Glutamatergic neuron (in vitro differentiated cells): ENCODE measurements around the gene WIPF1. TPM values are rescaled to one million over a fixed set of nuclear protein-coding genes. Genes with fewer than 3 reads are reported as not detected.
"Not testable (repeated sequence)": the region's sequence is repeated elsewhere in the genome, so short reads cannot be mapped to it uniquely, and the experiment has no call there.

Experiments used
- DNase-seq: peaks from one replicate; pipeline ENCODE4 v3.0.0; 2022
- H3K27ac Mint-ChIP-seq: one replicate; pipeline ENCODE4 v1.8.0; 2020; ENCODE audit warnings: mild to moderate bottlenecking, mixed read lengths, inconsistent platforms; ENCODE audit not compliant: unreplicated experiment
- H3K27me3 Mint-ChIP-seq: one replicate; pipeline ENCODE4 v1.8.0; 2020; ENCODE audit warnings: mild to moderate bottlenecking, moderate library complexity, mixed read lengths, inconsistent platforms; ENCODE audit not compliant: unreplicated experiment
- H3K36me3 Mint-ChIP-seq: one replicate; pipeline ENCODE4 v1.8.0; 2020; ENCODE audit warnings: mild to moderate bottlenecking, mixed read lengths, inconsistent platforms; ENCODE audit not compliant: unreplicated experiment
- H3K4me1 Mint-ChIP-seq: one replicate; pipeline ENCODE4 v1.8.0; 2020; ENCODE audit warnings: mild to moderate bottlenecking, low read depth, mixed read lengths, inconsistent platforms; ENCODE audit not compliant: unreplicated experiment
- H3K4me3 Mint-ChIP-seq: one replicate; pipeline ENCODE4 v1.8.0; 2020; ENCODE audit warnings: mild to moderate bottlenecking, mixed read lengths, inconsistent platforms; ENCODE audit not compliant: unreplicated experiment
- H3K9me3 Mint-ChIP-seq: one replicate; pipeline ENCODE4 v1.8.0; 2020; ENCODE audit warnings: mild to moderate bottlenecking, moderate library complexity, mixed read lengths, inconsistent platforms; ENCODE audit not compliant: unreplicated experiment
- CTCF ChIP-seq: fragments of 200-600 bp; sonication (generic); IDR thresholded peaks from one replicate; pipeline ENCODE4 v1.5.0; 2021; ENCODE audit not compliant: partially characterized antibody, unreplicated experiment
- total RNA-seq: library from RNA; stranded (reverse); fragmentation: NEBNext Ultra II Directional; extraction: Animal tissue kit (Norgen Biotek cat#: 25700); gene quantifications from one replicate; pipeline ENCODE4 v1.2.1, GENCODE V29; 2021; ENCODE audit not compliant: unreplicated experiment

WIPF1 gene
- total RNA-seq, 1 donor from 2014 or later: 15.5 TPM

GRCh38 chr2:174552880-174553279 lies 44.7 kb downstream of the WIPF1 start:
- H3K9me3 Mint-ChIP-seq: no peaks in the 10 kb centered on the region
- H3K27me3 Mint-ChIP-seq: peaks cover 1% of the 10 kb centered on the region
- H3K36me3 Mint-ChIP-seq: no peaks in the 10 kb centered on the region
- DNase-seq: no peak
- H3K4me1 Mint-ChIP-seq: no peaks in the 10 kb centered on the region
- no peak for TF ChIP-seq CTCF
- no peak overlapping the region for H3K4me3 Mint-ChIP-seq
- no peak overlapping the region for H3K27ac Mint-ChIP-seq

GRCh38 chr2:174551697-174552096 lies 45.9 kb downstream of the WIPF1 start:
- no peak for DNase-seq
- TF ChIP-seq CTCF: no peak
- Mint-ChIP-seq H3K4me3 (no peak overlapping the region), H3K4me1 (peaks cover 3% of the 10 kb centered on the region), H3K27me3 (peaks cover 1% of the 10 kb centered on the region), H3K27ac (no peak overlapping the region), H3K9me3 (no peaks in the 10 kb centered on the region), H3K36me3 (no peaks in the 10 kb centered on the region)

GRCh38 chr2:174548646-174549045 lies 49.0 kb downstream of the WIPF1 start:
- H3K4me3 Mint-ChIP-seq, DNase-seq, H3K27me3 Mint-ChIP-seq, H3K9me3 Mint-ChIP-seq, H3K36me3 Mint-ChIP-seq, H3K27ac Mint-ChIP-seq: not testable (repeated sequence)
- H3K4me1 Mint-ChIP-seq: peaks cover 12% of the 10 kb centered on the region

- H3K4me1 Mint-ChIP-seq: peaks cover 12% of the 10 kb centered on the region
- H3K36me3 Mint-ChIP-seq, DNase-seq, H3K27me3 Mint-ChIP-seq, H3K9me3 Mint-ChIP-seq, H3K27ac Mint-ChIP-seq, H3K4me3 Mint-ChIP-seq: not testable (repeated sequence)
Observed at GRCh38 chr2:174548021-174548420, 49.6 kb downstream of the WIPF1 start.

GRCh38 chr2:174546519-174547506 lies 50.8 kb downstream of the WIPF1 start:
- no peak for TF ChIP-seq CTCF
- no peak overlapping the region for H3K27ac Mint-ChIP-seq

GRCh38 chr2:174545240-174545639 lies 52.4 kb downstream of the WIPF1 start:
- H3K27ac Mint-ChIP-seq: no peak overlapping the region
- peaks cover 5% of the 10 kb centered on the region for H3K27me3 Mint-ChIP-seq
- no peaks in the 10 kb centered on the region for H3K9me3 Mint-ChIP-seq
- H3K4me1 Mint-ChIP-seq: peaks cover 16% of the 10 kb centered on the region
- TF ChIP-seq CTCF: no peak
- H3K36me3 Mint-ChIP-seq: peaks cover 3% of the 10 kb centered on the region
- DNase-seq: no peak
- no peak overlapping the region for H3K4me3 Mint-ChIP-seq

More at GRCh38 chr2:174546519-174547506, 50.8 kb downstream of the WIPF1 start:
- Mint-ChIP-seq H3K36me3 (peaks cover 3% of the 10 kb centered on the region), H3K4me1 (peaks cover 12% of the 10 kb centered on the region), H3K4me3 (no peak overlapping the region), H3K27me3 (peaks cover 6% of the 10 kb centered on the region), H3K9me3 (no peaks in the 10 kb centered on the region)
- DNase-seq: peak; percentile 38
